ENCODE data around the gene GPC6.

The GPC6 gene

DNA sequence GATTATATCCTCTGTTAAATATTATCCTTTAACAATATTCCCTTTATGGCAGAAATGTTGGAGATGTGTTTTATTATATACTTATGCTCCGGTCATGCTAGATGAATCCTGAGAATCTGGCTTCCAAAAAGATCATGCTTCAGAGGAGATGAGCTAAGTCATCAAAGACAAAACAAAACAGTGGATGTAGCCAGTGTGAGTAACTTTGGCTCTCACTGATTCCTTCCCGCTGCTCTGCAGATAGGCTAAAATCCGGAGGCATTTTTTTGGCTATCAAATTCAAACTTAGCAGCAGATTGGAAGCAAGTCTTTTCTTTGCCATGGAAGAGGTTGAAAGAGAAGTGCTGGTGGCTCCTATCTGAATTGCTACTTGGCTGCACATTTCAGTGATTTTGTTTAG, 295.9 kb downstream of the GPC6 start:
- H2BK120ac ChIP-seq (ENCODE audit: low read depth, low read length) = no peak overlapping the region
- no peak overlapping the region for H3K4ac ChIP-seq (ENCODE audit: low read length)
- H2BK5ac ChIP-seq (ENCODE audit: low read length) = no peak overlapping the region
- DNase-seq (ENCODE audit: low spot score) = no peak
- H3K14ac ChIP-seq (ENCODE audit: low read length) = no peak overlapping the region
- H3K23ac ChIP-seq (ENCODE audit: low read depth, low read length, poor library complexity) = no peak overlapping the region
- no peaks in the 10 kb centered on the region for H3K36me3 ChIP-seq (replicated peaks in 1 of 2; ENCODE audit: control insufficient read depth in 2 of 2, insufficient read depth in 2 of 2, low read length in 2 of 2)
- no peak overlapping the region for H3K18ac ChIP-seq (ENCODE audit: low read length)
- peaks cover 0 to 3% of the 10 kb centered on the region in 2 donors for H3K4me1 ChIP-seq (ENCODE audit: control insufficient read depth in 2 of 2, insufficient read depth in 1 of 2, low read depth in 1 of 2, low read length in 2 of 2)
- H3K9ac ChIP-seq (ENCODE audit: low read depth, low read length, poor library complexity) = no peak overlapping the region
- no peak overlapping the region for H2BK12ac ChIP-seq (ENCODE audit: low read length)
- WGBS, 2 donors (ENCODE audit: extremely low coverage in 2 of 2, insufficient read length in 2 of 2, insufficient replicate concordance in 1 of 2) = no CpG with 5 or more reads among the region's 3 CpGs
- H3K27me3 ChIP-seq (ENCODE audit: control insufficient read depth in 3 of 3, insufficient read depth in 3 of 3, low read depth in 1 of 3, low read length in 3 of 3) = no peaks in the 10 kb centered on the region
- no peak overlapping the region for H2BK15ac ChIP-seq (ENCODE audit: low read length)
- H3K4me3 ChIP-seq (ENCODE audit: low read length in 2 of 2) = no peak overlapping the region
- H4K91ac ChIP-seq (ENCODE audit: low read depth, low read length, poor library complexity) = no peak overlapping the region
- H2AFZ ChIP-seq (ENCODE audit: low read length) = no peak overlapping the region
- H2AK5ac ChIP-seq (ENCODE audit: low read depth, low read length) = no peak overlapping the region
- H3K79me1 ChIP-seq (ENCODE audit: low read depth, low read length) = no peaks in the 10 kb centered on the region
- no peak overlapping the region for H3K27ac ChIP-seq (replicated peaks; ENCODE audit: low read length)
- H4K8ac ChIP-seq (ENCODE audit: low read depth, low read length) = no peak overlapping the region
- H3K9me3 ChIP-seq (replicated peaks in 1 of 2; ENCODE audit: control insufficient read depth in 2 of 2, insufficient read depth in 1 of 2, low read depth in 1 of 2, low read length in 2 of 2) = no peaks in the 10 kb centered on the region
- no peak overlapping the region for H3K4me2 ChIP-seq (ENCODE audit: insufficient read depth, low read length, poor library complexity, severe bottlenecking)

GRCh38 chr13:93525087-93525486, 298.5 kb downstream of the GPC6 start:
- Histone ChIP-seq H3K9ac (ENCODE audit: low read depth, low read length, poor library complexity) (no peak overlapping the region), H3K36me3 (replicated peaks in 1 of 2; ENCODE audit: control insufficient read depth in 2 of 2, insufficient read depth in 2 of 2, low read length in 2 of 2) (no peaks in the 10 kb centered on the region), H3K4me2 (ENCODE audit: insufficient read depth, low read length, poor library complexity, severe bottlenecking) (no peak overlapping the region), H3K18ac (ENCODE audit: low read length) (no peak overlapping the region), H3K23ac (ENCODE audit: low read depth, low read length, poor library complexity) (no peak overlapping the region), H3K9me3 (replicated peaks in 1 of 2; ENCODE audit: control insufficient read depth in 2 of 2, insufficient read depth in 1 of 2, low read depth in 1 of 2, low read length in 2 of 2) (no peaks in the 10 kb centered on the region), H3K4me1 (ENCODE audit: control insufficient read depth in 2 of 2, insufficient read depth in 1 of 2, low read depth in 1 of 2, low read length in 2 of 2) (peaks cover 0 to 3% of the 10 kb centered on the region in 2 donors), H3K27me3 (ENCODE audit: control insufficient read depth in 3 of 3, insufficient read depth in 3 of 3, low read depth in 1 of 3, low read length in 3 of 3) (no peaks in the 10 kb centered on the region), H2AK5ac (ENCODE audit: low read depth, low read length) (no peak overlapping the region), H4K8ac (ENCODE audit: low read depth, low read length) (no peak overlapping the region), H2AFZ (ENCODE audit: low read length) (no peak overlapping the region), H3K27ac (replicated peaks; ENCODE audit: low read length) (no peak overlapping the region), H2BK12ac (ENCODE audit: low read length) (no peak overlapping the region), H3K79me1 (ENCODE audit: low read depth, low read length) (no peaks in the 10 kb centered on the region), H3K4ac (ENCODE audit: low read length) (no peak overlapping the region), H3K4me3 (ENCODE audit: low read length in 2 of 2) (no peak overlapping the region), H2BK15ac (ENCODE audit: low read length) (no peak overlapping the region), H2BK120ac (ENCODE audit: low read depth, low read length) (no peak overlapping the region), H4K91ac (ENCODE audit: low read depth, low read length, poor library complexity) (no peak overlapping the region), H3K14ac (ENCODE audit: low read length) (no peak overlapping the region), H2BK5ac (ENCODE audit: low read length) (no peak overlapping the region)
- no peak for DNase-seq (ENCODE audit: low spot score)

- Histone ChIP-seq H3K27ac (replicated peaks; ENCODE audit: low read length) (no peak overlapping the region), H3K9ac (ENCODE audit: low read depth, low read length, poor library complexity) (no peak overlapping the region), H3K9me3 (replicated peaks in 1 of 2; ENCODE audit: control insufficient read depth in 2 of 2, insufficient read depth in 1 of 2, low read depth in 1 of 2, low read length in 2 of 2) (no peaks in the 10 kb centered on the region), H3K27me3 (ENCODE audit: control insufficient read depth in 3 of 3, insufficient read depth in 3 of 3, low read depth in 1 of 3, low read length in 3 of 3) (no peaks in the 10 kb centered on the region), H3K4me3 (ENCODE audit: low read length in 2 of 2) (no peak overlapping the region), H4K8ac (ENCODE audit: low read depth, low read length) (no peak overlapping the region), H3K4me2 (ENCODE audit: insufficient read depth, low read length, poor library complexity, severe bottlenecking) (no peak overlapping the region), H3K79me1 (ENCODE audit: low read depth, low read length) (no peaks in the 10 kb centered on the region), H2AFZ (ENCODE audit: low read length) (no peak overlapping the region), H2BK120ac (ENCODE audit: low read depth, low read length) (no peak overlapping the region), H2BK15ac (ENCODE audit: low read length) (no peak overlapping the region), H2BK12ac (ENCODE audit: low read length) (no peak overlapping the region), H4K91ac (ENCODE audit: low read depth, low read length, poor library complexity) (no peak overlapping the region), H3K23ac (ENCODE audit: low read depth, low read length, poor library complexity) (no peak overlapping the region), H3K14ac (ENCODE audit: low read length) (no peak overlapping the region), H2AK5ac (ENCODE audit: low read depth, low read length) (no peak overlapping the region), H2BK5ac (ENCODE audit: low read length) (no peak overlapping the region), H3K18ac (ENCODE audit: low read length) (no peak overlapping the region), H3K4ac (ENCODE audit: low read length) (no peak overlapping the region), H3K4me1 (ENCODE audit: control insufficient read depth in 2 of 2, insufficient read depth in 1 of 2, low read depth in 1 of 2, low read length in 2 of 2) (no peaks in the 10 kb centered on the region), H3K36me3 (replicated peaks in 1 of 2; ENCODE audit: control insufficient read depth in 2 of 2, insufficient read depth in 2 of 2, low read length in 2 of 2) (no peaks in the 10 kb centered on the region)
- no CpG with 5 or more reads among the region's 2 CpGs for WGBS, 2 donors (ENCODE audit: extremely low coverage in 2 of 2, insufficient read length in 2 of 2, insufficient replicate concordance in 1 of 2)
- DNase-seq (ENCODE audit: low spot score) = no peak
Observed at GRCh38 chr13:93527748-93528297, 301.2 kb downstream of the GPC6 start.

DNA sequence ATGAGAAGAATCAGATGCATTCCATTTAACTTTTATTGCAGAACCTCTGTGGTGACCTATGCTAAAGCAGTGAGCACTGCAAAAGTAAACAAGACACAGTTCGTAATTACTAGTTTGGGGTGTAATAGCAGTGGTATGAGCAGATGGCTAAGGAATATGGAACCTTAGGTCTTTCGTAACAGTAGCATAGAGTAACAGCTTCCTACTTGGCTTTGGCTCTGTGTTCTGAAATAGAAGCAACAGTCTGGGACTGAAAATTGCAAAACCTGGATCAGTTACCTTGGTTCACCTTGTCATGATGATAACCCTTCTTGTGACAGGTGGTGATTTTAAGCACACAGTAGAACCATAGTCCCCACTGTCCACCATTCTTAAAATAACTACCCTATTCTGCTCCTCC, 303.4 kb downstream of the GPC6 start:
- Histone ChIP-seq H3K9ac (ENCODE audit: low read depth, low read length, poor library complexity) (no peak overlapping the region), H3K27me3 (ENCODE audit: control insufficient read depth in 3 of 3, insufficient read depth in 3 of 3, low read depth in 1 of 3, low read length in 3 of 3) (no peaks in the 10 kb centered on the region), H2AFZ (ENCODE audit: low read length) (no peak overlapping the region), H3K4me3 (ENCODE audit: low read length in 2 of 2) (no peak overlapping the region), H4K91ac (ENCODE audit: low read depth, low read length, poor library complexity) (no peak overlapping the region), H3K23ac (ENCODE audit: low read depth, low read length, poor library complexity) (no peak overlapping the region), H2BK120ac (ENCODE audit: low read depth, low read length) (no peak overlapping the region), H2BK5ac (ENCODE audit: low read length) (no peak overlapping the region), H2BK12ac (ENCODE audit: low read length) (no peak overlapping the region), H2BK15ac (ENCODE audit: low read length) (no peak overlapping the region), H4K8ac (ENCODE audit: low read depth, low read length) (no peak overlapping the region), H3K9me3 (replicated peaks in 1 of 2; ENCODE audit: control insufficient read depth in 2 of 2, insufficient read depth in 1 of 2, low read depth in 1 of 2, low read length in 2 of 2) (no peaks in the 10 kb centered on the region), H3K27ac (replicated peaks; ENCODE audit: low read length) (no peak overlapping the region), H2AK5ac (ENCODE audit: low read depth, low read length) (no peak overlapping the region), H3K4me1 (ENCODE audit: control insufficient read depth in 2 of 2, insufficient read depth in 1 of 2, low read depth in 1 of 2, low read length in 2 of 2) (no peaks in the 10 kb centered on the region), H3K79me1 (ENCODE audit: low read depth, low read length) (no peaks in the 10 kb centered on the region), H3K18ac (ENCODE audit: low read length) (no peak overlapping the region), H3K4me2 (ENCODE audit: insufficient read depth, low read length, poor library complexity, severe bottlenecking) (no peak overlapping the region), H3K14ac (ENCODE audit: low read length) (no peak overlapping the region), H3K4ac (ENCODE audit: low read length) (no peak overlapping the region), H3K36me3 (replicated peaks in 1 of 2; ENCODE audit: control insufficient read depth in 2 of 2, insufficient read depth in 2 of 2, low read length in 2 of 2) (no peaks in the 10 kb centered on the region)
- no CpG with 5 or more reads among the region's 2 CpGs for WGBS, 2 donors (ENCODE audit: extremely low coverage in 2 of 2, insufficient read length in 2 of 2, insufficient replicate concordance in 1 of 2)
- DNase-seq (ENCODE audit: low spot score) = no peak

Measured in neuronal stem cell (in vitro differentiated cells).